KOPT-K1 (cell line): ENCODE results near the gene AKAP4.

Experiments
- H3K27ac ChIP-seq: fragments of 200-600 bp; sonication (generic); 2 replicates; pipeline ENCODE4 v1.5.1; 2016; ENCODE audit warnings: antibody characterized with exemption, mild to moderate bottlenecking, low read depth, low read length; ENCODE audit not compliant: poor library complexity, severe bottlenecking
- H3K36me3 ChIP-seq: fragments of 200-600 bp; sonication (generic); 2 replicates; pipeline ENCODE4 v1.5.1; 2017; ENCODE audit warnings: antibody characterized with exemption, mild to moderate bottlenecking, low read length, moderate library complexity; ENCODE audit not compliant: insufficient read depth
- H3K9me3 ChIP-seq: fragments of 200-600 bp; sonication (generic); 2 replicates; pipeline ENCODE4 v1.5.1; 2017; ENCODE audit warnings: antibody characterized with exemption, low read length, mild to moderate bottlenecking; ENCODE audit not compliant: insufficient read depth, poor library complexity, severe bottlenecking

The AKAP4 gene, protein sequence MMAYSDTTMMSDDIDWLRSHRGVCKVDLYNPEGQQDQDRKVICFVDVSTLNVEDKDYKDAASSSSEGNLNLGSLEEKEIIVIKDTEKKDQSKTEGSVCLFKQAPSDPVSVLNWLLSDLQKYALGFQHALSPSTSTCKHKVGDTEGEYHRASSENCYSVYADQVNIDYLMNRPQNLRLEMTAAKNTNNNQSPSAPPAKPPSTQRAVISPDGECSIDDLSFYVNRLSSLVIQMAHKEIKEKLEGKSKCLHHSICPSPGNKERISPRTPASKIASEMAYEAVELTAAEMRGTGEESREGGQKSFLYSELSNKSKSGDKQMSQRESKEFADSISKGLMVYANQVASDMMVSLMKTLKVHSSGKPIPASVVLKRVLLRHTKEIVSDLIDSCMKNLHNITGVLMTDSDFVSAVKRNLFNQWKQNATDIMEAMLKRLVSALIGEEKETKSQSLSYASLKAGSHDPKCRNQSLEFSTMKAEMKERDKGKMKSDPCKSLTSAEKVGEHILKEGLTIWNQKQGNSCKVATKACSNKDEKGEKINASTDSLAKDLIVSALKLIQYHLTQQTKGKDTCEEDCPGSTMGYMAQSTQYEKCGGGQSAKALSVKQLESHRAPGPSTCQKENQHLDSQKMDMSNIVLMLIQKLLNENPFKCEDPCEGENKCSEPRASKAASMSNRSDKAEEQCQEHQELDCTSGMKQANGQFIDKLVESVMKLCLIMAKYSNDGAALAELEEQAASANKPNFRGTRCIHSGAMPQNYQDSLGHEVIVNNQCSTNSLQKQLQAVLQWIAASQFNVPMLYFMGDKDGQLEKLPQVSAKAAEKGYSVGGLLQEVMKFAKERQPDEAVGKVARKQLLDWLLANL

DNA sequence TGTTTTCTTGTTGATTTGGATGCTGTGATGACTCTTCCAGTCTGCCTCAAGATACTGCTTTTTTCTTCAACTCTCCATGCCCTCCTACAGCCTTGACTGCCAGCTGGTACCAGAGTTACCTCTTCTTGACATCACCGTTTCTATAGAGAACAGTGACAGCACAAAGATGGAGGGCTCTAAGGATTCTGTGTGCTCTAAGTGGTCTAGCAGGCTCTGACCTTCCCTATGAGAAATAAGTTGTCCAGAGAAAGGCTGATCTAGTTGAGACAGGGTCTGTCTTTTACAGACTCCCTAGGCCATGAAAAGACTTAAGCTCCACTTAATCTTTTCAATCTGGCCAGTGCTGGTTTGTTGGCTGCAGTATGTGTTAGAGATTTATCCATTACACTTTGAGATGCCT lies at the start of gene AKAP4:
Gene AKAP4, minus strand, starts transcription at position 101 of the 400 bp plus-strand sequence. CDS start 118 bp downstream, outside the sequence.
- H3K9me3 ChIP-seq, result no peaks in the 10 kb centered on the region
- H3K27ac ChIP-seq, result no peak within 1 kb of the TSS
- H3K36me3 ChIP-seq, result no peaks in the 10 kb centered on the region

DNA sequence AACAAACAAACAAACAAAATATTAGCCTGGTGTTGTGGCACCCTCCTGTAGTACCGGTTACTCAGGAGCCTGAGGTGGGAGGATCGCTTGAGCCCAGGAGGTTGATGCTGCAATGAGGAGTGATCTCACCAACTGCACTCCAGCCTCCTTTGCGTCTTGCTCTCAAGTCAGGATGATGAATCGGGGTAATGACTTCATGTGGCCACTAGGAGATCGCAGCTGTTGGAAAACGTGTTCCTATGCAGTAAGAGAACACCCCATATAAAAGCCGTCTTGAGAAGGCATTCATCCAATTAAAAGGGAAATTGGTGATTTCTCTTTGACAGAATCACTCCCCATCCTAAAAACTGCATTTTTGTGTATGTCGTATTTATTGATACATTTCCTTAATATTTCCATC lies 10.7 kb upstream of the AKAP4 start:
- Histone ChIP-seq H3K9me3 (no peaks in the 10 kb centered on the region), H3K27ac (no peak overlapping the region), H3K36me3 (no peaks in the 10 kb centered on the region)

DNA sequence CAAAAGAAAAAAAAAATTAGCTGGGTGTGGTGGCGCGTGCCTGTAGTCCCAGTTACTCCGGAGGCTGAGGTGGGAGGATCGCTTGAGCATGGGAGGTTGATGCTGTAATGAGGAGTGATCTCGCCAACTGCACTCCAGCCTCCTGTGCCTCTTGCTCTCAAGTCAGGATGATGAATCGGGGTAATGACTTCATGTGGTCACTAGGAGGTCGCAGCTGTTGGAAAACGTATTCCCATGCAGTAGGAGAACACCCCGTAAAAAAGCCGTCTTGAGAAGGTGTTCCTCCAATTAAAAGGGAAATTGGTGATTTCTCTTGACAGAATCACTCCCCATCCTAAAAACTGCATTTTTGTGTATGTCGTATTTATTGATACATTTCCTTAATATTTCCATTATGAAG lies 5.9 kb upstream of the AKAP4 start:
- H3K36me3 ChIP-seq, result no peaks in the 10 kb centered on the region
- no peaks in the 10 kb centered on the region for H3K9me3 ChIP-seq
- no peak overlapping the region for H3K27ac ChIP-seq

DNA sequence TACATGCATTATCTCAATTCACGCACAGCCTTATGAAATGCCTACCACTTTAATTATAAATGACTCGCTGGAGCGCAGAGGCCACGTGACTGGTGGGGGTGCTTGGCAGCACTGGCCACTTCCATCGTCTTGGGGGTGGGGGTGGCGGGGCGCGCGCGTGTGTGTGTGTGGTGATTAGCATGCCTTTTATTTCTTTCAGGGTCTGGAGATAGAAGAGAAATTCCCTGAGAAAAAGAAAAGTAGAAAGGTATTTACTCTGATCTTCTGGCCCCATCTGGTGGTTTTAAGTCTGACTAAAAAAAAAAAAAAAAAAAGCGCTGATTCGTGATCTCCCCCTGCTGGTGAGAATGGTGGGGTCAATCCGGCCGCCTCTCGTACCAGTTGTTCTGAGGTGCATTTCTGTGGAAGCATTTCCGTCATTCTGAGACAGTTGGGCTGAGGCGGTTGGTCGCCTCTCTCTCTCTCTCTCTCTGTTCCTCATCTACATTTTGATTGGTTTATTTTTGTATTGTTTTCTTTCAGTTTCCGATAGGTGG lies 3.6 kb upstream of the AKAP4 start, which contains the start of gene CCNB3:
Gene CCNB3, plus strand, starts transcription at position 402 of the 536 bp plus-strand sequence. CDS start 80,399 bp downstream, outside the sequence.
- Histone ChIP-seq H3K27ac (peak within 1 kb of the TSS; percentile 49), H3K36me3 (no peaks in the 10 kb centered on the region), H3K9me3 (no peaks in the 10 kb centered on the region)

DNA sequence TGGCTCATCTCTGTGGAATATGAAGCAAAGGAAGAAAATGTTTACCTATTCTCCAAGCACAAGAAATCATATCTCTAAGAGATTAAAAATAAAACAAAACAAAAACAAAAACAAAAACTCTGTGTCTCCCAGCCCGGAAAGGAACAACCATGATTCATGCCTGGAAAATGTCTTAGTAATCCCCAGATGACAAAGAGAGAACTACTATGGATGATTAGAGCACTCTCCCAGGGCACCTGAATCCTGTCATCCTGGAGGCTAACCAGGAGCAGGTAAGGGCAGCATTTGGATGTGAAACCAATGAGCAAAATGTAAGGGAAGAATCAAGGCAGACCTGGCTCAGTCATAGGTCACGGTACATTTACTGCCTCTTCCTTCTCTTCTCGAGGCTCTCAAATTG lies 1.7 kb upstream of the AKAP4 start:
- H3K9me3 ChIP-seq, result no peaks in the 10 kb centered on the region
- H3K36me3 ChIP-seq, result no peaks in the 10 kb centered on the region
- H3K27ac ChIP-seq, result no peak overlapping the region

DNA sequence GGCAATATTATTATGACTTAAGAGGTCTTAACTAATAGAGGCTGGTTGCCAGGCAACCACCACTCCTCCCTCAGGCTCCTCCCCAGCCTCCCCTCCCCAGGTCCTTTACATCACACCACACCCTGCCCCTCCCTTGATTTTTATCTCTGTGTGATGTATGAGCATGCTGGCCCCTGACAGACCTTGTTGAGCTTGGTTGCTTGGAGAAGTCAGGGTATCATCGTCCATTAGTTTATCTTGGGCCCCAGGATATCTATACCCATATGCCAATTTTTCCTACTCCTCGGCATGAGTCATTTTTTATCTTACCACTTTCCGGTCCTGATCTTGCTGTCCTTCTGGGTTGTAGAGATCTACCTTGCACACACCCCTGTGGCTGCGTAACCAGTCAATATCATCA lies 2.5 kb downstream of the AKAP4 start:
- Histone ChIP-seq H3K36me3 (no peaks in the 10 kb centered on the region), H3K9me3 (no peaks in the 10 kb centered on the region), H3K27ac (no peak overlapping the region)

DNA sequence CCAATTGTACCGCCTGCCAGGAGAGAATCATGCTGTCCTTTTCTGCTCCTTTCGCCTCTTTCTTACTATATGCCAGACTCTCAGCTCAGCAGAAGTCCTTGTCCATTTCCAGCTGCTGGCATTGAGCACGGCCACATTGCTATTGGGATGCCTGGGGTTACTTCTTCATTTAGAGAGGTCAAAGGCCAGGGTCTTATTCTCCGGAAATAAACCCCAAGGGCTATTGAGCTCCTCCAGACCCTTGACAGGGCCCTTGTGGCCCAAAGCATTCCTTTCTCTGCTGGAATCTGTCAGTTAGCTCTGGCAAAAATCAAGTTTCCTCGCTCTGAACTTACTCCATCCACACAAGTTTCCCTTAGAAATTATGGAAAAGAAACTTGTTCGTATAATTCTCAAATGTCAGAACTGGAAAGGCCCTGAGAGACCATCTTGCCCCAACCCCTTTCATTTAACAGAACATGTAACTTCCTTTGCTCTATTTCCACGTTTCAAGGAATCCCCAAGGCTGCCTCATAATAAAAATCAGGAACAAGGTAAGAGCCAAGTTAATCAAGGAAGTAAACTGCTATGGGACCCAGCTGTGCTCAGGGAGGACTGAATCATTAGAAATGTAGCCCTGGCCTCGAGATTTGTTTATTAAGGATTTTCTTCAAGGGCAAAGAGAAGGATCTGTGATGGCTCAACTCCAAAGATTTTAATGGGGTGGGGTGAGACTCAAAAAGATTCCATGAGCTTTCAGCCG lies 11.8 kb downstream of the AKAP4 start:
- H3K36me3 ChIP-seq, result no peaks in the 10 kb centered on the region
- no peaks in the 10 kb centered on the region for H3K9me3 ChIP-seq
- no peak overlapping the region for H3K27ac ChIP-seq

DNA sequence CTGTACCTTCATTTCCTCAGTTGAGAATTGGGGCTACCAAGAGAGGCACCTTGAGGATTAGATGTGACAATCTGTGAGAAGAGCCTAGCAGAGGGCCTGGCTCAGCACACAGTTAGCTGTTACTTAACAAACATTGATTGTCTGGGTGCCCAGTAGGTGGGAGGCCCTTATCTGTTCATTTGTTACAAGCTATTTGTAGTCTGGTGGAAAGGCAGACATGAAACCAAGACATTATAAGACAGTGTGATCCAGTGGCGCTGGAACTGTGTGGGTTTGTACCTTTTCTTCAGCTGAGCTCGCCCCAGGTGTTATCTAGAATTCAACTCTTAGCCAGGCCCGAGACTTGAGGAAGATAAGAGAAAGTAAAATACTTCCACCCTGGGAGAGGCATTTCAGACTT lies 16.9 kb downstream of the AKAP4 start:
- no peak overlapping the region for H3K27ac ChIP-seq
- H3K9me3 ChIP-seq, result no peaks in the 10 kb centered on the region
- no peaks in the 10 kb centered on the region for H3K36me3 ChIP-seq

DNA sequence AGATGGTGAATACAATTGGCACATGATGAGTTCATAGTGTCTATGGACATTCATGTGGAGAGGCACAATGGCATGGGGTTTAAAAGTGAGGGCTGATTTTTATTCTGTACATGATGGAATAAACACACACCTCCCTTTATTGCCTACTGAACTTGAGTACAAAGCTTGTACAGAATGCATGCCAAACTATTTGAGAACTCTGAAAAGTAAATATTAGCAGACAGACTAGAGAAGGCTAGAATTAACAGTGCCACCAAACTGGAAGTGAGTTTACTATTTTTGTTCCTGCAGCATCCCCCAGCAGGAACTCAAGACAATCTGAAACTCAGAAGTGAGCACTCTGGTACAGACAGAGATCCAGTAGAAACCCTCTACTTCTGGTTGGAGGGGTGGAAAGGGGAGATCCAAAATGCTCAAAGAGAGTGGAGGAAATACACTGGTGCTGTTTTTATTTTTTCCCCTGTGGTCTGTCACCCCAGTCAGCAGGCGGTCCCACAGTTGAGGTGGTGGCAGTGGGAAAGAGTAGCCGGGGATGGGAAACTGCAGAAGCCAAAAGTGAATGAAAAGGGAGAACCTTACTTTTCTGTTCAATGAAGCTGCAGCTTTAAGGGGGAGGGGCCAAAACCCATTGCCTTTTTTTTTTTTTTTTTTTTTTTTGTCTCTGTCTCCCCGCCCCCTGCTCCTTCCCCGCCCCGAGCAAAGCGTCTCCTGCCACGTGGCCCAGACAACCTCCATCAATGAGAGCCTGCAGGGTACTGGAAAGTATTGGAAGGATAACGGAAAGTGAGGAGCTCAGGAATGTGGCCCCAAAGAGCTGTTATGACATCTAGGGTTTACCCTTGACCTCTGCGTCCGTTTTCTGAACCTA lies 20.5 kb downstream of the AKAP4 start:
- Histone ChIP-seq H3K9me3 (no peaks in the 10 kb centered on the region), H3K36me3 (no peaks in the 10 kb centered on the region), H3K27ac (no peak overlapping the region)

DNA sequence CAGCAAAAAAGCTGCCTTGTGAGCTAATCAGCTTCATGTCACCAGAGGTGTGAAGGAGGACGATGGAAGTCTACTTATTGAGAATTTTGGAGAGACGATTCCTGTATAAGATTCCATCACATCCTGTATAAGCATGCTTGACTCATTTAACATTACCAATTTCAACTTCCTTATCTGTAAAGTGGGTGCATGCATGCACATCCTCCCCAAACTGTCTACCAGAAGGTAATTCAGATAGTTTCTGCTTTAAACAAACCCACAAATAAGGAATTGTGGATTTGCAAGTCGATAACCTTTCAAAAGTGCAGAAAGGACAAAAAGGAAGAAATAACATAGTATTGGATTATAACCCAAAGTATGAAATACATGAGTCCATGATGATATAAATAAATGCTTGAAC lies 31.1 kb downstream of the AKAP4 start:
- no peaks in the 10 kb centered on the region for H3K36me3 ChIP-seq
- H3K27ac ChIP-seq, result no peak overlapping the region
- no peaks in the 10 kb centered on the region for H3K9me3 ChIP-seq

DNA sequence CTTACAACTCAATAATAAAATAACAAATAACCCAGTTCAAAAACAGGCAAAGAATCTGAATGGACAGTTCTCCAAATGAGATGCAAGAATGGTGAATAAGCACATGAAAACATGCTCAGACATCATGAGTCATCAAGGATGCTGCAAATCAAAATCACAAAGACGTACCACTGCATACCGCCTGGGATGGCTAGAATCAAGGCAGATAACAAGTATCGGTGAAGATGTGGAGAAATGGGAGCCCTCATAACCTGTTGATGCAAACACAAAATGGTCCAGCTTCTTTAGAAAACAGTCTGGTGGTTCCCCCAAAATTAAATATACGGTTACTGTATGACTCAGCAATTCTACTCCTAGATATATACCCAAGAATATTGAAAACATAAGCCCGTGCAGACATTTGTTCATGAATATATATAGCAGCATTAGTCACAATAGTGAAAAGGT lies 32.5 kb downstream of the AKAP4 start:
- no peak overlapping the region for H3K27ac ChIP-seq
- no peaks in the 10 kb centered on the region for H3K9me3 ChIP-seq
- H3K36me3 ChIP-seq, result no peaks in the 10 kb centered on the region

DNA sequence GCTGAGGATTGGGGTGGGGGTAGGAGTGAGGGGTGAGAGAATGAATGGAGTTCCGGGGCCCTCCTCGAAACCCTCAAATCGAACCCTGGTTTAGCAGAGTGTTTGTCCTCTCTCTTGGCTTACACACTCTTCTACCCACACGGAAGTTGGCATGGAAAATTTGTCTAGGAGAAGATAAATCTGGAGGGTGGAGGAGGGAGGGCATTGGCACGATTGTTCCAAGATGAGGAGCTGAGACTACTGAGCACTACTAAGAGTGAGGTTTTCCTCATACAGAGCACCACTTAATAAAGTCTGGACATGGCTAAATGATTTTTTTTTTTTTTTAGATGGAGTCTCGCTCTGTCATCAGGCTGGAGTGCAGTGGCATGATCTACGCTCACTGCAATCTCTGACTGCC lies 33.4 kb downstream of the AKAP4 start:
- Histone ChIP-seq H3K9me3 (no peaks in the 10 kb centered on the region), H3K36me3 (no peaks in the 10 kb centered on the region), H3K27ac (no peak overlapping the region)

DNA sequence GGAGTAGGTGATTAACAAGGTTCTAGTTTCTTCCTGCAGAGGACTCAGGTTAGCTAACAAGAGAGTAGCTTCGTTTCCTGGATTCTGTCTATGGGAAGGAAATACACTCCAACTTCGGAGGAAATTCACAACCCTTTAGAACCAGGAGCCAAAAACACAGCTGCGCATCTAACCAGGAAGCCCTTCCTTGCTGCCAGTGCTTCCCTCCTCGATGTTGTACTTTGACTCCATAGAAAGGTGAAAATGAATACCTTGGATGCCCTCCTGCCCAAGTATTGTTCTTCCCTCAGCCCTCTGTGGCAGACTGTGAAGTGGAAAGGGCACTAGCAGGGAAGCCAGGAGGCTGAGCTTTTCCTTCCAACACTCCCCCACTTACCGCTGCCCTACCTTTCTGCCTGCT lies 35.1 kb downstream of the AKAP4 start:
- H3K36me3 ChIP-seq, result no peaks in the 10 kb centered on the region
- no peaks in the 10 kb centered on the region for H3K9me3 ChIP-seq

DNA sequence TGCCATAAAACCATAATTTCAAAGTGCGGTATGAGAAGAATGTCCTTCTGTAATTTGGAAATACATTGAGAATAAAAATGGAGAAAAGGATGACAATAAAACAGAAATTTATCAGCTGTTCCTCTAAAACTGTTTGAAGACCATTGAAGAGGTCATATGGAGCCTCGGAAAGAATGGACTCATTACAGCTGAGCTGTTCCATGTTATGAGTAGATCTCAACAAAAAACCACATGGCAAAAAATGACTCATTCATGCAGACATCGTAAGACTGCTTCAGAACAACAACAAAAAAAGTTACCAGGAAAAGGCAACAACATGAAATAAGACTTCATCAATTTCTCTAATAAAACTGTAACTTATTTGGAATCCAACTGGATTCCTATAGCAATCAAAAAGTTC lies 39.7 kb downstream of the AKAP4 start:
- Histone ChIP-seq H3K36me3 (no peaks in the 10 kb centered on the region), H3K27ac (no peak overlapping the region), H3K9me3 (no peaks in the 10 kb centered on the region)

More for the DNA sequence above, 35.1 kb downstream of the AKAP4 start:
- no peak overlapping the region for H3K27ac ChIP-seq
